Measurements from ENCODE around the gene PPP1R37. TPM values are rescaled to one million over a fixed set of nuclear protein-coding genes. Genes with fewer than 3 reads are reported as not detected.
A peak's percentile ranks its signal among the peaks of the same experiment; 100 is the strongest.

PPP1R37 gene
- total and polyA plus RNA-seq, 2 of the 8 experiments (the other 6 are each of a cell fraction or from before 2014, with no cell fraction given) = 14.6 to 25.7 TPM

DNA sequence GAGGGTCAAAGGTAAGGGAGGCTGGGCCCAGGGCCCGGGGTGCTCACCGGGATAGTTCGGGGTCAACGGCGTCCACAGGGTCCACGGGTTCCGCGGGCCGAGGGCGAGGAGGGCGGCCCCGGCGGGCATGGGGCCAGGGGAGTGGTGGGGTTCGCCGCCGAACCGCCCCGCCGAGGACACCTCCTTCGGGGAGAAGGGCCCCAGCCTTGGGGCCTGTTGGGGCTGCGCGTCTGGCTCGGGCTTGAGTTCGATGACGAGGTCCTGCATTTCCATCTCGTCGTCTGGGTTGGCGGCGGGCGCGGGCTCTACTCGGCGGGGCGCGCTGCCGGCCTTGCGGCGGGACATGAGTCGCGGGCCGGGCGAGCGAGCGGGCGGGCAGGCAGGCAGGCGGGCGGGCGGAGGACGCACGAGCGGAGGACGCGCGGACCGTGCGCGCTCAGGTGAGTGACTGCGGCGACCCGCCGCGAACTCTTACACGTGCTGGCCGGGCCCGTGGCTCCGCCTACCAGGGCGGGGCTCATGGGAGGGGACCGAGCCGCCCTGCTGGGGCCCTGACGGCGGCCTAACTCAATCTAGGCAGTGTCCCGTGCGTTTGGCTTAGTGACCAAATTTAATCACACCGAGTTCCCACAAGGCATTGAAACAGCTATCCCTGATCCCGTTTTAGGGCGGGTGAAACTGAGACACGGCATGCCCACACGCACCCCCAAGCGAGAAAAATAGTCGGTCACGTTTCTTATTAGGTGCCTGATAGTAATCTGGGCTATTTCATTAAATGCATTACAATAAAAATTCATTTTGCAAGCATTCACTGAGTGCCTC, 16.7 kb upstream of the PPP1R37 start, which contains the start of gene ZNF296 (continued):
- TF ChIP-seq, protein P1, sequence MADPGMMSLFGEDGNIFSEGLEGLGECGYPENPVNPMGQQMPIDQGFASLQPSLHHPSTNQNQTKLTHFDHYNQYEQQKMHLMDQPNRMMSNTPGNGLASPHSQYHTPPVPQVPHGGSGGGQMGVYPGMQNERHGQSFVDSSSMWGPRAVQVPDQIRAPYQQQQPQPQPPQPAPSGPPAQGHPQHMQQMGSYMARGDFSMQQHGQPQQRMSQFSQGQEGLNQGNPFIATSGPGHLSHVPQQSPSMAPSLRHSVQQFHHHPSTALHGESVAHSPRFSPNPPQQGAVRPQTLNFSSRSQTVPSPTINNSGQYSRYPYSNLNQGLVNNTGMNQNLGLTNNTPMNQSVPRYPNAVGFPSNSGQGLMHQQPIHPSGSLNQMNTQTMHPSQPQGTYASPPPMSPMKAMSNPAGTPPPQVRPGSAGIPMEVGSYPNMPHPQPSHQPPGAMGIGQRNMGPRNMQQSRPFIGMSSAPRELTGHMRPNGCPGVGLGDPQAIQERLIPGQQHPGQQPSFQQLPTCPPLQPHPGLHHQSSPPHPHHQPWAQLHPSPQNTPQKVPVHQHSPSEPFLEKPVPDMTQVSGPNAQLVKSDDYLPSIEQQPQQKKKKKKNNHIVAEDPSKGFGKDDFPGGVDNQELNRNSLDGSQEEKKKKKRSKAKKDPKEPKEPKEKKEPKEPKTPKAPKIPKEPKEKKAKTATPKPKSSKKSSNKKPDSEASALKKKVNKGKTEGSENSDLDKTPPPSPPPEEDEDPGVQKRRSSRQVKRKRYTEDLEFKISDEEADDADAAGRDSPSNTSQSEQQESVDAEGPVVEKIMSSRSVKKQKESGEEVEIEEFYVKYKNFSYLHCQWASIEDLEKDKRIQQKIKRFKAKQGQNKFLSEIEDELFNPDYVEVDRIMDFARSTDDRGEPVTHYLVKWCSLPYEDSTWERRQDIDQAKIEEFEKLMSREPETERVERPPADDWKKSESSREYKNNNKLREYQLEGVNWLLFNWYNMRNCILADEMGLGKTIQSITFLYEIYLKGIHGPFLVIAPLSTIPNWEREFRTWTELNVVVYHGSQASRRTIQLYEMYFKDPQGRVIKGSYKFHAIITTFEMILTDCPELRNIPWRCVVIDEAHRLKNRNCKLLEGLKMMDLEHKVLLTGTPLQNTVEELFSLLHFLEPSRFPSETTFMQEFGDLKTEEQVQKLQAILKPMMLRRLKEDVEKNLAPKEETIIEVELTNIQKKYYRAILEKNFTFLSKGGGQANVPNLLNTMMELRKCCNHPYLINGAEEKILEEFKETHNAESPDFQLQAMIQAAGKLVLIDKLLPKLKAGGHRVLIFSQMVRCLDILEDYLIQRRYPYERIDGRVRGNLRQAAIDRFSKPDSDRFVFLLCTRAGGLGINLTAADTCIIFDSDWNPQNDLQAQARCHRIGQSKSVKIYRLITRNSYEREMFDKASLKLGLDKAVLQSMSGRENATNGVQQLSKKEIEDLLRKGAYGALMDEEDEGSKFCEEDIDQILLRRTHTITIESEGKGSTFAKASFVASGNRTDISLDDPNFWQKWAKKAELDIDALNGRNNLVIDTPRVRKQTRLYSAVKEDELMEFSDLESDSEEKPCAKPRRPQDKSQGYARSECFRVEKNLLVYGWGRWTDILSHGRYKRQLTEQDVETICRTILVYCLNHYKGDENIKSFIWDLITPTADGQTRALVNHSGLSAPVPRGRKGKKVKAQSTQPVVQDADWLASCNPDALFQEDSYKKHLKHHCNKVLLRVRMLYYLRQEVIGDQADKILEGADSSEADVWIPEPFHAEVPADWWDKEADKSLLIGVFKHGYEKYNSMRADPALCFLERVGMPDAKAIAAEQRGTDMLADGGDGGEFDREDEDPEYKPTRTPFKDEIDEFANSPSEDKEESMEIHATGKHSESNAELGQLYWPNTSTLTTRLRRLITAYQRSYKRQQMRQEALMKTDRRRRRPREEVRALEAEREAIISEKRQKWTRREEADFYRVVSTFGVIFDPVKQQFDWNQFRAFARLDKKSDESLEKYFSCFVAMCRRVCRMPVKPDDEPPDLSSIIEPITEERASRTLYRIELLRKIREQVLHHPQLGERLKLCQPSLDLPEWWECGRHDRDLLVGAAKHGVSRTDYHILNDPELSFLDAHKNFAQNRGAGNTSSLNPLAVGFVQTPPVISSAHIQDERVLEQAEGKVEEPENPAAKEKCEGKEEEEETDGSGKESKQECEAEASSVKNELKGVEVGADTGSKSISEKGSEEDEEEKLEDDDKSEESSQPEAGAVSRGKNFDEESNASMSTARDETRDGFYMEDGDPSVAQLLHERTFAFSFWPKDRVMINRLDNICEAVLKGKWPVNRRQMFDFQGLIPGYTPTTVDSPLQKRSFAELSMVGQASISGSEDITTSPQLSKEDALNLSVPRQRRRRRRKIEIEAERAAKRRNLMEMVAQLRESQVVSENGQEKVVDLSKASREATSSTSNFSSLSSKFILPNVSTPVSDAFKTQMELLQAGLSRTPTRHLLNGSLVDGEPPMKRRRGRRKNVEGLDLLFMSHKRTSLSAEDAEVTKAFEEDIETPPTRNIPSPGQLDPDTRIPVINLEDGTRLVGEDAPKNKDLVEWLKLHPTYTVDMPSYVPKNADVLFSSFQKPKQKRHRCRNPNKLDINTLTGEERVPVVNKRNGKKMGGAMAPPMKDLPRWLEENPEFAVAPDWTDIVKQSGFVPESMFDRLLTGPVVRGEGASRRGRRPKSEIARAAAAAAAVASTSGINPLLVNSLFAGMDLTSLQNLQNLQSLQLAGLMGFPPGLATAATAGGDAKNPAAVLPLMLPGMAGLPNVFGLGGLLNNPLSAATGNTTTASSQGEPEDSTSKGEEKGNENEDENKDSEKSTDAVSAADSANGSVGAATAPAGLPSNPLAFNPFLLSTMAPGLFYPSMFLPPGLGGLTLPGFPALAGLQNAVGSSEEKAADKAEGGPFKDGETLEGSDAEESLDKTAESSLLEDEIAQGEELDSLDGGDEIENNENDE (IDR thresholded peaks at IDR 0.05; ENCODE audit: insufficient replicate concordance, low read length) = no peak
- TF ChIP-seq JUN (IDR thresholded peaks at IDR 0.05; ENCODE audit: low read depth, low read length) (no peak), ASH2L (IDR thresholded peaks at IDR 0.05; ENCODE audit: low read length) (no peak), SUZ12 (IDR thresholded peaks at IDR 0.05; ENCODE audit: low read length) (no peak), POU5F1 (IDR thresholded peaks at IDR 0.05; ENCODE audit: low read depth, low read length) (no peak), RBBP5 (IDR thresholded peaks at IDR 0.05; ENCODE audit: borderline replicate concordance, low read depth, low read length) (no peak; the same call in 1 of the 2 replicates), GTF2F1 (IDR thresholded peaks at IDR 0.05; ENCODE audit: borderline replicate concordance, low read depth, low read length) (no peak), SP1 (IDR thresholded peaks at IDR 0.05; ENCODE audit: low read depth, low read length) (peak; percentile 33; the same call in 1 of the 2 replicates), TBP (IDR thresholded peaks at IDR 0.05; ENCODE audit: low read depth, low read length) (peak; percentile 82), BCL11A (IDR thresholded peaks at IDR 0.05; ENCODE audit: low read depth in 2 of 2, low read length in 2 of 2) (no peak), EGR1 (IDR thresholded peaks at IDR 0.05; ENCODE audit: borderline replicate concordance, low read depth, low read length) (no peak)
